ES-I3 (cell line): ENCODE results near the gene ZNF839.

Experiments used
- H3K36me3 ChIP-seq: 2 replicates; pipeline ENCODE4 v1.6.1; 2013; ENCODE audit warnings: mild to moderate bottlenecking, low read length, control low read depth, moderate library complexity; ENCODE audit not compliant: insufficient read depth
- H3K4me1 ChIP-seq: 2 replicates; pipeline ENCODE4 v1.6.1; 2013; ENCODE audit warnings: mild to moderate bottlenecking, control low read depth, low read length; ENCODE audit not compliant: insufficient read depth
- H3K9ac ChIP-seq: 2 replicates; pipeline ENCODE4 v1.6.1; 2013; ENCODE audit warnings: low read depth, mild to moderate bottlenecking, low read length, moderate library complexity
- H3K9me3 ChIP-seq: 2 replicates; pipeline ENCODE4 v1.6.1; 2013; ENCODE audit warnings: mild to moderate bottlenecking, low read length, moderate library complexity; ENCODE audit not compliant: control insufficient read depth, insufficient read depth

ZNF839 gene

GRCh38 chr14:102319351-102320032 is at the start of gene ZNF839:
Gene ZNF839 (plus strand): TSS chr14:102319746. CDS start chr14:102319766, 20 bp downstream.
- no peaks in the 10 kb centered on the region for H3K36me3 ChIP-seq
- no peaks in the 10 kb centered on the region for H3K9me3 ChIP-seq
- H3K4me1 ChIP-seq = peaks cover 5% of the 10 kb centered on the region; the same call in 1 of the 2 replicates
- peak within 1 kb of the TSS; percentile 93 for H3K9ac ChIP-seq

GRCh38 chr14:102272392-102272791 is 47.2 kb upstream of the ZNF839 start:
- H3K36me3 ChIP-seq = no peaks in the 10 kb centered on the region
- no peaks in the 10 kb centered on the region for H3K4me1 ChIP-seq
- H3K9me3 ChIP-seq = no peaks in the 10 kb centered on the region
- no peak overlapping the region for H3K9ac ChIP-seq

GRCh38 chr14:102275866-102276265 is 43.7 kb upstream of the ZNF839 start:
- peaks cover 11% of the 10 kb centered on the region for H3K4me1 ChIP-seq
- no peaks in the 10 kb centered on the region for H3K36me3 ChIP-seq
- H3K9me3 ChIP-seq = no peaks in the 10 kb centered on the region
- no peak overlapping the region for H3K9ac ChIP-seq

- Histone ChIP-seq H3K9ac (no peak overlapping the region), H3K4me1 (peaks cover 11% of the 10 kb centered on the region), H3K36me3 (no peaks in the 10 kb centered on the region), H3K9me3 (no peaks in the 10 kb centered on the region)
Measured at GRCh38 chr14:102277874-102278630, 41.5 kb upstream of the ZNF839 start.

DNA sequence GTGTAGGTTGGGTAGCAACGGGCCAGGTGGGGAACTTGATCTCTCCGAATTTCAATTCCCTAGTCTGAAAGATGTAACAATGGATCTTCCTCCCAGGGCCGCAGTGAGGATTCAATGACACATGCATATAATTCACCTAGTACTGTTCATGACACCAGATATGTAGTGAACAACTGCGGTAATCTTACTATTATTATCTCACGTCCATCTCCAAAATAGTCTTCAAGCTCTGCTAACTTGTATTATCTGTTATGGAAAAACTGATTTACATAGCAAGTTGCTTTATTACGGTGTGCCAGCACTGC is 41.0 kb upstream of the ZNF839 start:
- Histone ChIP-seq H3K36me3 (no peaks in the 10 kb centered on the region), H3K9me3 (no peaks in the 10 kb centered on the region), H3K9ac (no peak overlapping the region), H3K4me1 (peaks cover 11% of the 10 kb centered on the region)

DNA sequence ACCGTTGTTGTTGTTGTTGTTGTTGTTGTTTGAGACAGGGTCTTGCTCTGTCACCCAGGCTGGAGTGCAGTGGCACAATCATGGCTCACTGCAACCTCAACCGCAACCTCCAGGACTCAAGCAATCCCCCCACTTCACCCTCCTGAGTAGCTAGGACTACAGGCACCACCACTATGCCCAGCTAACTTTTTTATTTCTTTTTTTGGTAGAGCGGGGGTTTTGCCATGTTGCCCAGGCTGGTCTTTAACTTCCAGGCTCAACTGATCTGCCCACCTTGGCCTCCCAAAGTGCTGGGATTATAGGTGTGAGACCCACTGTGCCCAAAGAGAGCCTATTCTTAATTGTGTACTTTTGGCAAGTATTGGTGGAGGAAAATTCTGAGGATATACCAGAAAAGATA is 40.3 kb upstream of the ZNF839 start:
- no peaks in the 10 kb centered on the region for H3K36me3 ChIP-seq
- peaks cover 11% of the 10 kb centered on the region for H3K4me1 ChIP-seq
- no peaks in the 10 kb centered on the region for H3K9me3 ChIP-seq
- H3K9ac ChIP-seq = no peak overlapping the region

DNA sequence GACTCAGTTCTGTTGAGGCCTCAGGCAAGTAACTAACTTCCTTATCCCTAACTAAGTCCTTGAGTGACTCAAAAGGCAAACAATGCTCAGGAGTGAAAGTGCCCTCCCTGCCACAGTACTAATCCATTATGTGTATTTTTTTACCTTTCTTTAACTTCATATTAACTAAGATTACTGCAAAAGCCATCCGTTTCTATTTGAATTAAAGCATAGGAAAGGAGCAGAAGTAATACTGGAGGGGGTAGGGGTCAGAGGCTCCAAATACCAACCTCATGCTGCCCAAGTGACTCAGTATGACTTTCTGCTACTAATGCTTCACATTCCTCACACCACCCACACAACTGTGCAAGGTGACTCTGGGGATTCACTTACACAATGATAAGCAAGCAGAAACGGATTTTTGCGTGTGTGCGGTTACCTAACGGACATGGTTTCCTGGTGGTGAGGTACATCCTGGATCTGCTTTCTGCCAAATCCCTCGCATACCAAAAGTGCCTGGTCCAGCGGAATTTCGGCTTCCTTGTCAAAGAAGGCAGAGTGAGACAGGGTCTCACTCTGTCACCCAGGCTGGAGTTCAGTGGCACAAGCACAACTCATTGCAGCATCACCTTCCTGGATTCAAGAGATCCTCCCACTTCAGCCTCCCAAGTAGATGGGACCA is 39.7 kb upstream of the ZNF839 start:
- no peaks in the 10 kb centered on the region for H3K36me3 ChIP-seq
- H3K9me3 ChIP-seq = no peaks in the 10 kb centered on the region
- H3K4me1 ChIP-seq = peaks cover 11% of the 10 kb centered on the region
- no peak overlapping the region for H3K9ac ChIP-seq

DNA sequence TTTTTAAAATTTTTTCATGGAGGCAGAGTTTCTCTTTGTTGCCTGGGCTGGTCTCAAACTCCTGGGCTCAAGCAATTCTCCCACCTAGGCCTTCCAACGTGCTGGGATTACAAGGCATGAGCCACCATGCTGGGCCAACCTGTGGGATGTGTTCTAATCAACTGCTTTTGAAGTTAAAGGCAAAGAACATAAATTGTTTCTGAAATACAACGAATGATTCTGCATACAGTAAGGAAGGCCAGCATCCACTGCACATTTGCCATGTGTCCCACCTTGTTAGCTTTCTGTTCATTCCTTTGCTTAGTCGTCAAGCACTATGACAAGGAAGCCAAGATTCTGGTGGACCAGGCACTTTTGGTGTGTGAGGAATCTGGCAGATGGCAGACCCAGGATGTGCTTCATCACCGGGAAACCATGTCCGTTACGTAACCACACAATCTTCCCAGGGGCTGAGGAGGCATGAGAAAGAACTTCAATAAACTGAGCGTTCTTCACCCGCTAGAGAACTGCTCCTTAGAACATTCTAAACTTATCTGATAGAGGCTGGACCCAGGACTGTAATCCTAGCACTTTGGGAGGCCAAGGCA is 39.1 kb upstream of the ZNF839 start:
- no peaks in the 10 kb centered on the region for H3K9me3 ChIP-seq
- no peaks in the 10 kb centered on the region for H3K36me3 ChIP-seq
- no peak overlapping the region for H3K9ac ChIP-seq
- peaks cover 11% of the 10 kb centered on the region for H3K4me1 ChIP-seq

- Histone ChIP-seq H3K4me1 (peaks cover 11% of the 10 kb centered on the region), H3K9ac (no peak overlapping the region)
Measured at GRCh38 chr14:102282751-102283465, 36.6 kb upstream of the ZNF839 start.

DNA sequence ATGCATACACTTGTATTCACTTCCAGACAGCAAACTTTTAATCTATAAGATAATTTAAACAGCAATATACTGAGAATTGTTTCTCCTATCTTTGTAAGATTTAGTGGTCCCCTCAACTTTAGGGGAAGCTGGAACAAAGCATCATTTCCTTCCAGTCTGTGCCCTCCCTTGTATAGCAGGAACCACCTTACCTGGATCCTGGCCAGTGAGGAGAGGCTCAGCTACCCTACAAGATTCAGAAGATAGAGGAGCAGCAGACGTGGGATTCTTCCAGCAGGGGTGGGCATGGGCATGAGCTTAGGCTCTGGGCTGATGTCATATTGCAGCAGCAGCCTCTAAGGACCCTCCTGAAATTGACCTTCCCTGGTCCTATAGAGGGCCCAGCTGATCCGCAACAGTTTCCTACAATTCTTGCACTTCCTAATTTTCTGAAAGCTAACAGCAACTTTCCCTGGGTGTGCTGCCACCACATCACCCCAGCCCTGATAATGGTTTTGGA is 35.9 kb upstream of the ZNF839 start:
- H3K4me1 ChIP-seq = peaks cover 11% of the 10 kb centered on the region

More at GRCh38 chr14:102282751-102283465, 36.6 kb upstream of the ZNF839 start:
- Histone ChIP-seq H3K36me3 (no peaks in the 10 kb centered on the region), H3K9me3 (no peaks in the 10 kb centered on the region)

GRCh38 chr14:102285106-102285505 is 34.4 kb upstream of the ZNF839 start:
- no peaks in the 10 kb centered on the region for H3K36me3 ChIP-seq
- peaks cover under 1% of the 10 kb centered on the region; the same call in 1 of the 2 replicates for H3K4me1 ChIP-seq
- H3K9ac ChIP-seq = no peak overlapping the region
- H3K9me3 ChIP-seq = no peaks in the 10 kb centered on the region

More for the DNA sequence above, 35.9 kb upstream of the ZNF839 start:
- Histone ChIP-seq H3K9me3 (no peaks in the 10 kb centered on the region), H3K9ac (no peak overlapping the region), H3K36me3 (no peaks in the 10 kb centered on the region)

- H3K9ac ChIP-seq = no peak overlapping the region
- H3K9me3 ChIP-seq = no peaks in the 10 kb centered on the region
- H3K4me1 ChIP-seq = no peaks in the 10 kb centered on the region
- no peaks in the 10 kb centered on the region for H3K36me3 ChIP-seq
Measured at GRCh38 chr14:102288139-102288538, 31.4 kb upstream of the ZNF839 start.

GRCh38 chr14:102292441-102292840 is 27.1 kb upstream of the ZNF839 start:
- Histone ChIP-seq H3K36me3 (no peaks in the 10 kb centered on the region), H3K9ac (no peak overlapping the region), H3K9me3 (no peaks in the 10 kb centered on the region), H3K4me1 (no peaks in the 10 kb centered on the region)

DNA sequence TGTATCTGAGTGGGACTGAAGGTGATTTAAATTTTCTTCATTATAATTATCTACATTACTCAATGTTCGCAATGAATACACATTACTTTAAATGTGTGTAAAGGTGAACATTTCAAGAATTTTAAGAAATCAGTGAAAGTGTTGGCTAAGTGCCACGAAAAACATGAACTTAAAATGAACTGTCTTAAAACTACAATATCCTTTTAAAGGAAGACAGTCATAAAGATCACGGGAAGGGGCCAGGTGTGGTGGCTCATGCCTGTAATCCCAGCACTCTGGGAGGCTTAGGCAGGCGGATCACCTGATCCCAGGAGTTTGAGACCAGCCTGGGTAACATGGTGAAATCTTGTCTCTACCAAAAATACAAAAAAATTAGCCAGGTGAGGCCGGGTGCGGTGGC is 25.8 kb upstream of the ZNF839 start:
- Histone ChIP-seq H3K9ac (no peak overlapping the region), H3K9me3 (no peaks in the 10 kb centered on the region), H3K36me3 (no peaks in the 10 kb centered on the region), H3K4me1 (no peaks in the 10 kb centered on the region)
